GF-D8 (cell line): ENCODE data around the gene SVOPL.
A peak's percentile ranks its signal among the peaks of the same experiment; 100 is the strongest.
"Not testable (repeated sequence)": the region's sequence is repeated elsewhere in the genome, so short reads cannot be mapped to it uniquely, and the experiment has no call there.

ENCODE experiments used
- DNase-seq: peaks from one replicate; lab custom pipeline; 2025; lab: John Stamatoyannopoulos, UW

SVOPL gene

GRCh38 chr7:138700857-138701536 lies at the start of gene SVOPL:
Gene SVOPL (minus strand): TSS chr7:138701362. CDS start chr7:138679045, 22,317 bp downstream.
- no peak for DNase-seq

GRCh38 chr7:138750473-138750872 lies 49.3 kb upstream of the SVOPL start:
- no peak for DNase-seq

GRCh38 chr7:138749960-138750359 lies 48.8 kb upstream of the SVOPL start:
- no peak for DNase-seq

- DNase-seq: no peak
Measured at GRCh38 chr7:138748666-138749065, 47.5 kb upstream of the SVOPL start.

- no peak for DNase-seq
Measured at GRCh38 chr7:138746073-138746472, 44.9 kb upstream of the SVOPL start.

- no peak for DNase-seq
Measured at GRCh38 chr7:138745189-138745588, 44.0 kb upstream of the SVOPL start.

GRCh38 chr7:138741453-138741735 lies 40.2 kb upstream of the SVOPL start:
- DNase-seq: no peak

- no peak for DNase-seq
Measured at GRCh38 chr7:138739859-138740258, 38.7 kb upstream of the SVOPL start.

GRCh38 chr7:138738551-138739335 lies 37.6 kb upstream of the SVOPL start:
- DNase-seq: peak; percentile 61

GRCh38 chr7:138738114-138738513 lies 37.0 kb upstream of the SVOPL start:
- no peak for DNase-seq

- no peak for DNase-seq
Measured at GRCh38 chr7:138735399-138735798, 34.2 kb upstream of the SVOPL start.

GRCh38 chr7:138731733-138732132 lies 30.6 kb upstream of the SVOPL start:
- not testable (repeated sequence) for DNase-seq

- no peak for DNase-seq
Measured at GRCh38 chr7:138729444-138729843, 28.3 kb upstream of the SVOPL start.

- no peak for DNase-seq
Measured at GRCh38 chr7:138727336-138728099, 26.4 kb upstream of the SVOPL start.

- DNase-seq: no peak
Measured at GRCh38 chr7:138726288-138726687, 25.1 kb upstream of the SVOPL start.

- DNase-seq: no peak
Measured at GRCh38 chr7:138720286-138720685, 19.1 kb upstream of the SVOPL start.

GRCh38 chr7:138716889-138717288 lies 15.7 kb upstream of the SVOPL start:
- DNase-seq: no peak

GRCh38 chr7:138713191-138713590 lies 12.0 kb upstream of the SVOPL start:
- DNase-seq: no peak

- DNase-seq: no peak
Measured at GRCh38 chr7:138712652-138713051, 11.5 kb upstream of the SVOPL start.

- DNase-seq: no peak
Measured at GRCh38 chr7:138710536-138711385, 9.6 kb upstream of the SVOPL start.

GRCh38 chr7:138705167-138705566 lies 4.0 kb upstream of the SVOPL start:
- DNase-seq: peak; percentile 15

- DNase-seq: no peak
Measured at GRCh38 chr7:138701537-138701923, 368 bp upstream of the SVOPL start.
